Measurements from ENCODE around the gene CTSS.

CTSS gene

DNA sequence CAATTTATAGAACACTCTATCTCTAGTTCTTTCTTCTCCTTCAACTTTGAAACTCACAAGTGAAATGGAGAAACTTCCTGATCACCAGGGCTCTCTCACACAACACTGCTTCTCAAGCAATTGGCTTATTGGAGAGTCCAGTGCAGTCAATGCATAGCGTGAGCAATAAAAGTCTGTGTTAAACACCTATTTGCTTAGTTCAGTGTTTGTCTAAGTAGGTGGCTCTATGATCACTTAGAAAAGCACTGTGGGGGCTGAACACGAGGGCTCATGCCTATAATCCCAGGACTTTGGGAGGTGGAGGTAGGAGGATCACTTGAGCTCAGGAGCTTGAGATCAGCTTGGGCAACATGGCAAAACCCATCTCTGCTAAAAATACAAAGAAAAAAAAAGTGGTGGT is 12.2 kb downstream of the CTSS start:
- Histone ChIP-seq H3K4me3 (ENCODE audit: low read depth, low read length) (no peak overlapping the region), H2AFZ (no peak overlapping the region), H3K9ac (no peak overlapping the region), H3K9me3 (ENCODE audit: control insufficient read depth, low read length) (no peaks in the 10 kb centered on the region), H3K36me3 (ENCODE audit: control insufficient read depth, insufficient read depth, low read length) (no peaks in the 10 kb centered on the region), H3K27me3 (ENCODE audit: control insufficient read depth, insufficient read depth, low read length) (no peaks in the 10 kb centered on the region), H3K4me1 (no peaks in the 10 kb centered on the region), H3K27ac (no peak overlapping the region), H3K4me2 (ENCODE audit: low read length) (no peak overlapping the region), H3K79me2 (no peaks in the 10 kb centered on the region)
- TF ChIP-seq, protein P1, sequence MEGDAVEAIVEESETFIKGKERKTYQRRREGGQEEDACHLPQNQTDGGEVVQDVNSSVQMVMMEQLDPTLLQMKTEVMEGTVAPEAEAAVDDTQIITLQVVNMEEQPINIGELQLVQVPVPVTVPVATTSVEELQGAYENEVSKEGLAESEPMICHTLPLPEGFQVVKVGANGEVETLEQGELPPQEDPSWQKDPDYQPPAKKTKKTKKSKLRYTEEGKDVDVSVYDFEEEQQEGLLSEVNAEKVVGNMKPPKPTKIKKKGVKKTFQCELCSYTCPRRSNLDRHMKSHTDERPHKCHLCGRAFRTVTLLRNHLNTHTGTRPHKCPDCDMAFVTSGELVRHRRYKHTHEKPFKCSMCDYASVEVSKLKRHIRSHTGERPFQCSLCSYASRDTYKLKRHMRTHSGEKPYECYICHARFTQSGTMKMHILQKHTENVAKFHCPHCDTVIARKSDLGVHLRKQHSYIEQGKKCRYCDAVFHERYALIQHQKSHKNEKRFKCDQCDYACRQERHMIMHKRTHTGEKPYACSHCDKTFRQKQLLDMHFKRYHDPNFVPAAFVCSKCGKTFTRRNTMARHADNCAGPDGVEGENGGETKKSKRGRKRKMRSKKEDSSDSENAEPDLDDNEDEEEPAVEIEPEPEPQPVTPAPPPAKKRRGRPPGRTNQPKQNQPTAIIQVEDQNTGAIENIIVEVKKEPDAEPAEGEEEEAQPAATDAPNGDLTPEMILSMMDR (IDR thresholded peaks at IDR 0.05) = no peak

DNA sequence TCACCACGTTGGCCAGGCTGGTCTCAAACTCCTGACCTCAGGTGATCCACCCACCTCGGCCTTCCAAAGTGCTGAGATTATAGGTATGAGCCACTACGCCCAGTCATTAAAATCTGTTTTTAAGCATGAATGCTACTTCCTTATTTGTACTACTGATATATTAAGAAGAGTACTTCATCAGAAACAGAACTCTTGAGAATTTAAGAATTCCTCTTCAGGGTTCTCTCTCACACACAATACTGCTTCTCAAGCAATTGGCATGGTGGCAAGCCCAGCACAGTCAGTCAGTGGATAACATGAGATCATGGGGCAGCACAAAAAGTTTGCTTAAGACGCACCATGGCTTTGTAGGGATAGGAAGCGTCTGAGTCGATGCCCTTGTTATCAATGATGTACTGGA is 14.1 kb downstream of the CTSS start:
- TF ChIP-seq, protein P1 (IDR thresholded peaks at IDR 0.05) = no peak
- Histone ChIP-seq H3K36me3 (ENCODE audit: control insufficient read depth, insufficient read depth, low read length) (no peaks in the 10 kb centered on the region), H3K79me2 (no peaks in the 10 kb centered on the region), H3K9ac (no peak overlapping the region), H3K27me3 (ENCODE audit: control insufficient read depth, insufficient read depth, low read length) (no peaks in the 10 kb centered on the region), H2AFZ (no peak overlapping the region), H3K27ac (no peak overlapping the region), H3K4me1 (no peaks in the 10 kb centered on the region), H3K4me2 (ENCODE audit: low read length) (no peak overlapping the region), H3K9me3 (ENCODE audit: control insufficient read depth, low read length) (no peaks in the 10 kb centered on the region), H3K4me3 (ENCODE audit: low read depth, low read length) (no peak overlapping the region)

DNA sequence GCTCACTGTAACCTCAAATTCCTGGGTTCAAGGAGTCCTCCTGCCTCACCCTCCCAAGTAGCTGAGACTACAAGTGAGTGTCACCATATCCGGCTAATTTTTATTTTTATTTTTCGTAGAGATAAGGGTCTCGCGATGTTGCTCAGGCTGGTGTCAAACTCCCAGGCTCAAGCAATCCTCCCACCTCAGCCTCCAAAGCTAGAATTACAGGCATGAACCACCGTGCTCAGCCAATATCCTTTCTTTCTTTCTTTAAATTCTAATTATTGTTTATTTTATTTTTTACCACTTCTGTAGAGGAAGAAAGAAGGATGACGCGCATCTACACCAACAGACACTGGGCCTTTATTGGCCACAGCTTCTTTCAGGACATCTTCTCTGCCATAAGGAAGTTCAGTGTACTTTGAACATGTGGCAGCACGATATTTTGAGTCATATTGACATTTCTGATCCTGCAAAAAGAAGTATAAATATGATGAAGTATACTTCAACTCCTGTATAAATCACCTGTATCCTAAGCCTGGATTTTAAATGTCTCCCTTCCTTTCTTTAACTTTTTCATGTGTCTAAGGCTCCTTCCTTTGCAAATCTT is 15.8 kb downstream of the CTSS start:
- H3K4me3 ChIP-seq (ENCODE audit: low read depth, low read length) = no peak overlapping the region
- no peaks in the 10 kb centered on the region for H3K79me2 ChIP-seq
- H3K4me1 ChIP-seq = no peaks in the 10 kb centered on the region
- no peak overlapping the region for H3K9ac ChIP-seq
- TF ChIP-seq, protein P1 (IDR thresholded peaks at IDR 0.05) = no peak
- no peaks in the 10 kb centered on the region for H3K9me3 ChIP-seq (ENCODE audit: control insufficient read depth, low read length)
- no peak overlapping the region for H3K27ac ChIP-seq
- no peak overlapping the region for H2AFZ ChIP-seq
- H3K36me3 ChIP-seq (ENCODE audit: control insufficient read depth, insufficient read depth, low read length) = no peaks in the 10 kb centered on the region
- H3K27me3 ChIP-seq (ENCODE audit: control insufficient read depth, insufficient read depth, low read length) = no peaks in the 10 kb centered on the region
- no peak overlapping the region for H3K4me2 ChIP-seq (ENCODE audit: low read length)

DNA sequence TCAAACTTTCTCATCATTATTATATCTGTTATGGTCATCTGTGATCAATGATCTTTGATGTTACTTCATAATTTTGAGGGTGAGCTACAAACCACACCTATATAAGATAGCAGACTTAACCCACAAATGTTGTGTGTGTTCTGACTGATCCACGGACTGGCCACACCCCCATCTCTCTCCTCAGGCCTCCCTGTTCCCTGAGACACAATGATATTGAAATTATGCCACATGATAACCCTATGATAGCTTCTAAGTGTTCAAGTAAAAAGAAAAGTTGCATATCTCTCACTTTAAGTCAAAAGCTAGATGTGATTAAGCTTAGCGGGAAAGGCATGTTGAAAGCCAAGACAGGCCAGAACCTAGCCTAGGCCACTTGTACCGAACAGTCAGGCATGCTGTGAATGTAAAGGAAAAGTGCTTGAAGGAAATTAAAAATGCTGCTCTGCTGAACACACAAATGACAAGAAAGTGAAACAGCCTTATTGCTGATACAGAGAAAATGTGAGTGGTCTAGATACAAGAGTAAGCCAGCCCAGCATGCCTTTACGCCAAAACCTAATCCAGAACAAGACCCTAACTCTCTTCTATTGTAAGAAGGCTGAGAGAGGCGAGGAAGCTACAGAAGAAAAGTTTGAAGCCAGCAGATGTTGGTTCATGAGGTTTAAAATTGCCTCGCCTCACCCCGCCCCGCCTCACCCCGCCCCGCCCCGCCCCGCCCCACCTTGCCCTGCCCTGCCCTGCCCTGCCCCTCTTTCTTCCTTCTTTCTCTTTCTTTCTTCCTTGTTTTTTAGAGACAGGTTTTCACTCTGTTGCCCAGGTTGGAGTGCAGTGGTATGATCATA is 16.5 kb downstream of the CTSS start:
- Histone ChIP-seq H3K4me2 (ENCODE audit: low read length) (no peak overlapping the region), H3K27me3 (ENCODE audit: control insufficient read depth, insufficient read depth, low read length) (no peaks in the 10 kb centered on the region), H3K79me2 (no peaks in the 10 kb centered on the region), H3K9me3 (ENCODE audit: control insufficient read depth, low read length) (no peaks in the 10 kb centered on the region), H3K9ac (no peak overlapping the region), H3K27ac (no peak overlapping the region), H3K36me3 (ENCODE audit: control insufficient read depth, insufficient read depth, low read length) (no peaks in the 10 kb centered on the region), H3K4me1 (no peaks in the 10 kb centered on the region), H3K4me3 (ENCODE audit: low read depth, low read length) (no peak overlapping the region), H2AFZ (no peak overlapping the region)
- TF ChIP-seq, protein P1 (IDR thresholded peaks at IDR 0.05) = no peak

All from parathyroid adenoma (tissue), 2 donors.